RWPE2 (cell line): Measurements from ENCODE around the gene CLCN1.

Source experiments
- ATAC-seq: fragments of 200-7000 bp; cut with Tn5 transposase; 3 replicates; pipeline ENCODE4 v1.9.1; 2021; ENCODE audit warnings: low read depth
- DNase-seq: peaks from one replicate; pipeline ENCODE4 v3.0.0-alpha.2; 2020; ENCODE audit warnings: low spot score
- H3K27ac ChIP-seq: fragments of 450-650 bp; 2 replicates; pipeline ENCODE4 v1.5.1; 2017; ENCODE audit warnings: mild to moderate bottlenecking; ENCODE audit not compliant: poor library complexity, severe bottlenecking
- H3K27me3 ChIP-seq: fragments of 250-450 bp; sonication (Bioruptor Pico); 2 replicates; pipeline ENCODE4 v1.5.1; 2021; ENCODE audit warnings: mild to moderate bottlenecking, moderate library complexity; ENCODE audit not compliant: insufficient read depth, poor library complexity, severe bottlenecking
- H3K36me3 ChIP-seq: fragments of 250-450 bp; sonication (Bioruptor Pico); 2 replicates; pipeline ENCODE4 v1.5.1; 2020; ENCODE audit warnings: low read depth, mild to moderate bottlenecking, moderate library complexity
- H3K4me1 ChIP-seq: fragments of 250-450 bp; sonication (Bioruptor Pico); 2 replicates; pipeline ENCODE4 v1.5.1; 2021; ENCODE audit warnings: mild to moderate bottlenecking, moderate library complexity; ENCODE audit not compliant: insufficient read depth, poor library complexity, severe bottlenecking
- H3K4me3 ChIP-seq: fragments of 250-450 bp; sonication (Bioruptor Pico); 2 replicates; pipeline ENCODE4 v1.5.1; 2021; ENCODE audit warnings: mild to moderate bottlenecking, moderate library complexity; ENCODE audit not compliant: severe bottlenecking
- H3K9me3 ChIP-seq: fragments of 250-450 bp; sonication (Bioruptor Pico); 2 replicates; pipeline ENCODE4 v1.5.1; 2021; ENCODE audit warnings: mild to moderate bottlenecking, moderate library complexity; ENCODE audit not compliant: severe bottlenecking
- TF ChIP-seq, protein P1 (sequence below): fragments of 450-650 bp; IDR thresholded peaks from one replicate; pipeline ENCODE4 v1.5.1; 2017; ENCODE audit warnings: mild to moderate bottlenecking, moderate library complexity; ENCODE audit not compliant: poor library complexity, severe bottlenecking

CLCN1 gene

DNA sequence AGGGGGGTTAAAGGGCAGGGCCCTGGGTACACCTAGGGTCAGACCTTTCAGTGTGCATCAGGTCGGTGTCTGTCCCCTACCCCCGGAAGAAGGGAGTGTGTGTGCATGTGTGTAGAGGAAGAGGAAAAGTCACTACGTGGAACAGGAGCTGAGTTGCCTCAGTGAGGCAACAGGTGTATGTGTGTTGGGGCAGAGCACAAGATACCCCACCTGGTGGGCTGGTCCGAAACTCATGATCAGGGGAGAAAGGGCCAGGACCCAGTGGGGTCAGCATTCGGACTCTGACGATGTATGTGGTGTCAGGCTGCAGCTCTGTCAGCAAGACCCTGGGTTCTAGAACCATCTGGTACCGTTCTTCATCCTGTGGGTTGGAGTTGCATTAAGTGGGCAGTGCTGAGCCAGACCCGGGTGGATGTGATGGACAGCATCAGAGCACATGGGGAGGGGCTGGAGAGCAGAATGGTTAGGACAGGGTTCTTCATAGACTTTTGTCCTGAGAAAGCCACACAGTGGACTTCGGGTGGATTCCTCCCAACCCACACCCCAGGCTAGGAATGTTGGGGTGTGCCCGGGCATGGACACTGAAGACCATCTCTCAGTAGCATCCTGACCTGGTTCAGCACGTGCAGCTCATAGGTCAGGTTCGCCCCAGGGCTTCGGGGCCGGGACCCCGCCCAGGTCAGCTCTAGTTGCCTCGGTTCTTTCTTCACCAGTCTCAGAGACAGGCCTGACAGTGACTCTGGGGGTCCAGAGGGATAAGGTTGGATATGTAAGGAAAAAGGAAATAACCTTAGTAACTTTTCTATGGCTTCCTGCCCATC lies 82.0 kb downstream of the CLCN1 start:
- no peaks in the 10 kb centered on the region for H3K9me3 ChIP-seq
- TF ChIP-seq, protein P1, sequence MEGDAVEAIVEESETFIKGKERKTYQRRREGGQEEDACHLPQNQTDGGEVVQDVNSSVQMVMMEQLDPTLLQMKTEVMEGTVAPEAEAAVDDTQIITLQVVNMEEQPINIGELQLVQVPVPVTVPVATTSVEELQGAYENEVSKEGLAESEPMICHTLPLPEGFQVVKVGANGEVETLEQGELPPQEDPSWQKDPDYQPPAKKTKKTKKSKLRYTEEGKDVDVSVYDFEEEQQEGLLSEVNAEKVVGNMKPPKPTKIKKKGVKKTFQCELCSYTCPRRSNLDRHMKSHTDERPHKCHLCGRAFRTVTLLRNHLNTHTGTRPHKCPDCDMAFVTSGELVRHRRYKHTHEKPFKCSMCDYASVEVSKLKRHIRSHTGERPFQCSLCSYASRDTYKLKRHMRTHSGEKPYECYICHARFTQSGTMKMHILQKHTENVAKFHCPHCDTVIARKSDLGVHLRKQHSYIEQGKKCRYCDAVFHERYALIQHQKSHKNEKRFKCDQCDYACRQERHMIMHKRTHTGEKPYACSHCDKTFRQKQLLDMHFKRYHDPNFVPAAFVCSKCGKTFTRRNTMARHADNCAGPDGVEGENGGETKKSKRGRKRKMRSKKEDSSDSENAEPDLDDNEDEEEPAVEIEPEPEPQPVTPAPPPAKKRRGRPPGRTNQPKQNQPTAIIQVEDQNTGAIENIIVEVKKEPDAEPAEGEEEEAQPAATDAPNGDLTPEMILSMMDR: no peak
- peaks cover 72% of the 10 kb centered on the region for H3K36me3 ChIP-seq
- no peaks in the 10 kb centered on the region for H3K27me3 ChIP-seq
- no peak overlapping the region for H3K4me3 ChIP-seq
- no peaks in the 10 kb centered on the region for H3K4me1 ChIP-seq
- DNase-seq (no peak), ATAC-seq (no peak)
- H3K27ac ChIP-seq: no peak overlapping the region

- H3K4me1 ChIP-seq: no peaks in the 10 kb centered on the region
- no peaks in the 10 kb centered on the region for H3K9me3 ChIP-seq
- no peak overlapping the region for H3K4me3 ChIP-seq
- H3K27me3 ChIP-seq: no peaks in the 10 kb centered on the region
- H3K36me3 ChIP-seq: peaks cover 68% of the 10 kb centered on the region
- TF ChIP-seq, protein P1: no peak
- no peak overlapping the region for H3K27ac ChIP-seq
- DNase-seq (no peak), ATAC-seq (no peak)
These were observed 82.7 kb downstream of the CLCN1 start for GRCh38 chr7:143398616-143399015.

DNA sequence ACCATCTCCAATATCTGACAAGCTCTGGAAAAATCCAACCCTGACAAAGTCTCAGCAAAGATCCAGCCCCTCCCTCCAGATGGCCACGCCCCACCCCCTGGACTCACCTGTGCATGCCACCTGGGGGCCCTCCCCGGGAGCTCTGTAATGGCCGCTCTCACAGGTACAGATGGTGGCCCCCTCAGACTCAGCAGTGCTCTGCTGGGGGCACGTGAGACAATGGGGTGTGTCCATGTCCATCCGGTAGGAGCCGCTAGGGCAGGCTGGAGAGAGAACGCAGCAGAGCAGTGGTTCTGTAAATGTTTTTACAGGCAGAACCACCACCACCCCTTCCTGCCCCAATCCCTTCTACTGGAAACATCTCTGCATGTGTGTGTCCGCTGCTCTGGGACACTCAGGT lies 83.2 kb downstream of the CLCN1 start:
- Histone ChIP-seq H3K4me3 (no peak overlapping the region), H3K27ac (no peak overlapping the region), H3K4me1 (no peaks in the 10 kb centered on the region), H3K9me3 (no peaks in the 10 kb centered on the region), H3K36me3 (peaks cover 65% of the 10 kb centered on the region), H3K27me3 (no peaks in the 10 kb centered on the region)
- DNase-seq (no peak), ATAC-seq (no peak)
- TF ChIP-seq, protein P1: no peak

DNA sequence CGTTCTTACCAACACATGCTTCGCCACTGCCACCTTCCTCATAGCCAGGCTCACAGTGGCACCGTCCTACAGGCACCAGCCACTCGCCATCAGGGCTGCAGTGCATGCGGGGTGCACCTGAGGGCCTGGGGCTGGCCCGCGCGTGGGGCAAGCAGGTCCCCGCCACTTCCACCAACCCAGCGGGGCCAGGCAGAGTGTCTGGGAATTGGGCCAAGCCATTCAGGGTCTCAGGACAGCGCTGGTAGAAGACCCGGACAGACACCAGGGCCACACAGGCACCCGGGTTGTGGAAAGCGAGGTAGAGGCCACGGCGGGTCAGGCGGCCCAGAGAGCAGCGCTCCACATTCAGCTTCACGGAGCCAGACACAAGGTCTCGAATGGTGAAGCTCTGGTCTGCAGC lies 83.7 kb downstream of the CLCN1 start:
- H3K27ac ChIP-seq: no peak overlapping the region
- no peaks in the 10 kb centered on the region for H3K4me1 ChIP-seq
- H3K9me3 ChIP-seq: no peaks in the 10 kb centered on the region
- peaks cover 65% of the 10 kb centered on the region for H3K36me3 ChIP-seq
- no peaks in the 10 kb centered on the region for H3K27me3 ChIP-seq
- TF ChIP-seq, protein P1: no peak
- DNase-seq (no peak), ATAC-seq (no peak)
- H3K4me3 ChIP-seq: no peak overlapping the region

DNA sequence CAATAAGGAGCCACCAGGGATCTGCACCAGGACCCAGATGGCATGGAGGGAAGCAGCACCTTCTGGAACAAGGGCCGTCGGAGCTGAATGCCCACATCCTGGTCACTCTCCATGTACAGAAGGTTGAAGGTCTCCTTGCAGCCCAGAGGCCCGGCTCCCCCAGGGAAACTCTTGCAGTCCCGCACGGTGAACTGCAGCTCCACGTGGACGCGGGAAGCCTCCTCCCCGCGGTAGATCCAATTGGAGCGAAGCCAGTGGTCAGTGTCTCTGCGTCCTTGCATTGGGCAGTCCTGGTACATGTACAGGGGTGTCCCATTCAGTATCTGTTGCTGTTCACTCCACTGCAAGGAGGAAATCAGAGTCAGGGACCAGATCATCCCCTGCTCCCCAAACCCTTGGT lies 85.4 kb downstream of the CLCN1 start:
- Histone ChIP-seq H3K36me3 (peaks cover 57% of the 10 kb centered on the region), H3K4me3 (no peak overlapping the region), H3K9me3 (no peaks in the 10 kb centered on the region), H3K27ac (no peak overlapping the region), H3K27me3 (no peaks in the 10 kb centered on the region), H3K4me1 (no peaks in the 10 kb centered on the region)
- TF ChIP-seq, protein P1: no peak
- DNase-seq: no peak
- no peak for ATAC-seq
